Sigmoid colon (tissue), 7 donors: Measurements from ENCODE around the gene RPS14. TPM values are rescaled to one million over a fixed set of nuclear protein-coding genes. Genes with fewer than 3 reads are reported as not detected.

ENCODE experiments used
- DNase-seq: peaks from one replicate; pipeline ENCODE4 v3.0.0-alpha.2; 2019
- H3K27ac ChIP-seq, 4 donors: fragments of 200-600 bp; sonication (generic); one replicate each; pipeline ENCODE4 v1.5.1; 2016 to 2019; ENCODE audit warnings: mild to moderate bottlenecking in 1 of 4
- H3K27me3 ChIP-seq, 3 donors: fragments of 200-600 bp; sonication (generic); one replicate each; pipeline ENCODE4 v1.5.1; 2019; ENCODE audit warnings: mild to moderate bottlenecking in 1 of 3
- H3K36me3 ChIP-seq, 4 donors: fragments of 200-600 bp; sonication (generic); one replicate each; pipeline ENCODE4 v1.5.1; 2016 to 2019
- H3K4me1 ChIP-seq, 4 donors: fragments of 200-600 bp; sonication (generic); one replicate each; pipeline ENCODE4 v1.5.1; 2017 to 2019
- H3K4me3 ChIP-seq, 4 donors: fragments of 200-600 bp; sonication (generic); one replicate each; pipeline ENCODE4 v1.5.1; 2017 to 2019; ENCODE audit warnings: mild to moderate bottlenecking in 2 of 4, moderate library complexity in 1 of 4
- H3K9me3 ChIP-seq, 4 donors: fragments of 200-600 bp in 3 of 4; sonication (generic) in 3 of 4; one replicate each; pipeline versions ENCODE4 v1.5.1 to v1.6.1; 2013 to 2019
- EP300 ChIP-seq, 4 donors: sonication (generic); formaldehyde crosslinking; IDR thresholded peaks; one replicate each; pipeline ENCODE4 v1.6.1; 2017; ENCODE audit warnings: antibody characterized with exemption in 4 of 4
- POLR2A ChIP-seq, 2 donors: fragments of 450-650 bp; IDR thresholded peaks; one replicate each; pipeline ENCODE4 v1.6.1; 2016; ENCODE audit warnings: antibody characterized with exemption in 2 of 2, mild to moderate bottlenecking in 2 of 2, moderate library complexity in 2 of 2
- POLR2AphosphoS5 ChIP-seq, 4 donors: sonication (generic); formaldehyde crosslinking; IDR thresholded peaks; one replicate each; pipeline ENCODE4 v1.6.1; 2017; ENCODE audit warnings: antibody characterized with exemption in 4 of 4
- WGBS, 2 donors: extraction: QIAGEN DNeasy Blood & Tissue Kit; methylation state at CpG; one replicate each; pipeline ENCODE4 v1.1.7; 2013; 5-methylcytosine and 5-hydroxymethylcytosine counted together
- intact Hi-C: fragments of 100-400 bp; cut with DNase I; formaldehyde crosslinking; loops from one replicate; pipeline ENCODE4 v1.15.1; 2023
- polyA plus RNA-seq, 3 donors: library from polyadenylated mRNA; stranded (reverse); fragments of 200-250 nt; gene quantifications; one replicate each; pipeline ENCODE4 v1.2.3, GENCODE V29; 2013
- total RNA-seq, 4 donors: library from RNA; depleted of rRNA; stranded (reverse); fragments of >200 nt; gene quantifications; one replicate each; pipeline ENCODE4 v1.1.0, GENCODE V29; 2016
- TF ChIP-seq, protein P1 (sequence below), 4 experiments: fragments of 450-650 bp in 3 of 4; fragments of 200-600 bp in 1 of 4; IDR thresholded peaks; one replicate each; pipeline ENCODE4 v1.5.1; 2016 to 2019; ENCODE audit warnings: antibody characterized with exemption in 4 of 4, mild to moderate bottlenecking in 3 of 4, moderate library complexity in 2 of 4
- donor health status: healthy with polysubstance abuse.
- donor health status: Bipolar disorder and iron deficiency.
- donor health status: healthy.

The RPS14 gene
- total and polyA plus RNA-seq, 7 donors, result 3,111 to 7,878 (median 5,290) TPM

GRCh38 chr5:150396267-150396666 lies 53.3 kb downstream of the RPS14 start:
- no peaks in the 10 kb centered on the region for H3K27me3 ChIP-seq
- no peaks in the 10 kb centered on the region for H3K4me1 ChIP-seq
- TF ChIP-seq, protein P1, sequence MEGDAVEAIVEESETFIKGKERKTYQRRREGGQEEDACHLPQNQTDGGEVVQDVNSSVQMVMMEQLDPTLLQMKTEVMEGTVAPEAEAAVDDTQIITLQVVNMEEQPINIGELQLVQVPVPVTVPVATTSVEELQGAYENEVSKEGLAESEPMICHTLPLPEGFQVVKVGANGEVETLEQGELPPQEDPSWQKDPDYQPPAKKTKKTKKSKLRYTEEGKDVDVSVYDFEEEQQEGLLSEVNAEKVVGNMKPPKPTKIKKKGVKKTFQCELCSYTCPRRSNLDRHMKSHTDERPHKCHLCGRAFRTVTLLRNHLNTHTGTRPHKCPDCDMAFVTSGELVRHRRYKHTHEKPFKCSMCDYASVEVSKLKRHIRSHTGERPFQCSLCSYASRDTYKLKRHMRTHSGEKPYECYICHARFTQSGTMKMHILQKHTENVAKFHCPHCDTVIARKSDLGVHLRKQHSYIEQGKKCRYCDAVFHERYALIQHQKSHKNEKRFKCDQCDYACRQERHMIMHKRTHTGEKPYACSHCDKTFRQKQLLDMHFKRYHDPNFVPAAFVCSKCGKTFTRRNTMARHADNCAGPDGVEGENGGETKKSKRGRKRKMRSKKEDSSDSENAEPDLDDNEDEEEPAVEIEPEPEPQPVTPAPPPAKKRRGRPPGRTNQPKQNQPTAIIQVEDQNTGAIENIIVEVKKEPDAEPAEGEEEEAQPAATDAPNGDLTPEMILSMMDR (IDR thresholded peaks at IDR 0.05), result no peak
- TF ChIP-seq EP300 (IDR thresholded peaks at IDR 0.05) (no peak), POLR2A (IDR thresholded peaks at IDR 0.05) (no peak), POLR2AphosphoS5 (IDR thresholded peaks at IDR 0.05) (no peak)
- peaks cover 10 to 100% (median 47%) of the 10 kb centered on the region in 4 donors for H3K36me3 ChIP-seq
- H3K9me3 ChIP-seq, result no peaks in the 10 kb centered on the region
- no peak overlapping the region for H3K4me3 ChIP-seq
- DNase-seq, result no peak
- no peak overlapping the region for H3K27ac ChIP-seq
- WGBS, 2 donors, result 93 to 96% methylated on average over 7 of the region's 7 CpGs
- intact Hi-C loops, result no loop called here

GRCh38 chr5:150395688-150395975 lies 53.9 kb downstream of the RPS14 start:
- TF ChIP-seq, protein P1 (IDR thresholded peaks at IDR 0.05), result no peak
- TF ChIP-seq EP300 (IDR thresholded peaks at IDR 0.05) (no peak), POLR2AphosphoS5 (IDR thresholded peaks at IDR 0.05) (no peak), POLR2A (IDR thresholded peaks at IDR 0.05) (no peak)
- DNase-seq, result no peak
- Histone ChIP-seq H3K9me3 (no peaks in the 10 kb centered on the region), H3K36me3 (peaks cover 10 to 100% (median 47%) of the 10 kb centered on the region in 4 donors), H3K4me3 (no peak overlapping the region), H3K27me3 (no peaks in the 10 kb centered on the region), H3K4me1 (no peaks in the 10 kb centered on the region), H3K27ac (no peak overlapping the region)
- intact Hi-C loops, result no loop called here
- 88 to 94% methylated on average over 2 of the region's 2 CpGs for WGBS, 2 donors

GRCh38 chr5:150394912-150395687 lies 54.4 kb downstream of the RPS14 start:
- no peak for DNase-seq
- peaks cover 13 to 100% (median 49%) of the 10 kb centered on the region in 4 donors for H3K36me3 ChIP-seq
- H3K27me3 ChIP-seq, result no peaks in the 10 kb centered on the region
- no peaks in the 10 kb centered on the region for H3K4me1 ChIP-seq
- H3K9me3 ChIP-seq, result no peaks in the 10 kb centered on the region
- intact Hi-C loops, result no loop called here
- H3K27ac ChIP-seq, result no peak overlapping the region
- H3K4me3 ChIP-seq, result no peak overlapping the region
- 80 to 82% methylated on average over 13 of the region's 13 CpGs for whole genome bisulfite sequencing, 2 donors
- TF ChIP-seq POLR2AphosphoS5 (IDR thresholded peaks at IDR 0.05), result no peak
- TF ChIP-seq, protein P1 (IDR thresholded peaks at IDR 0.05), result no peak
- no peak for TF ChIP-seq POLR2A (IDR thresholded peaks at IDR 0.05)
- no peak for TF ChIP-seq EP300 (IDR thresholded peaks at IDR 0.05)

DNA sequence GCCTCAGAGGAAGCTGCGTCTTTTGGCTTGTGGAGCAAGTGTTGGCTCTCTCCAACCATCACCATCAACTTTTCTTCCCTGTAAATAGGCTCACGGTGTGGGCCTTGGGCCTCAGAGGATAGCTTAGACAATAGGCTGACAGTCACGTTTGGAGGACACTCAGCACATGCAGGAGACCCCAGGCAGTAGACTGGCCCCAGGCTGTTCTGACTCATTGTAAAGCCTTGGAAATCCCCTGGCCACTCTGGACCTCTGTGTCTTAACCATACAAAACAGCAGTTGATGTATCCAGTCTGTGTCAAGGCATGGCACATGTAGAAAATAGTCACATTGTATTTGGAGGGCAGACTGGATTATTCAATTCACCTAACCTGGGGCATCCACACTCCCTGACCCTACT lies 55.4 kb downstream of the RPS14 start:
- no peak for DNase-seq
- no peaks in the 10 kb centered on the region for H3K4me1 ChIP-seq
- H3K27ac ChIP-seq, result no peak overlapping the region
- TF ChIP-seq POLR2AphosphoS5 (IDR thresholded peaks at IDR 0.05) (no peak), POLR2A (IDR thresholded peaks at IDR 0.05) (no peak), EP300 (IDR thresholded peaks at IDR 0.05) (no peak)
- TF ChIP-seq, protein P1 (IDR thresholded peaks at IDR 0.05), result no peak
- intact Hi-C loops, result no loop called here
- H3K4me3 ChIP-seq, result no peak overlapping the region
- H3K9me3 ChIP-seq, result no peaks in the 10 kb centered on the region
- 83 to 89% methylated on average over 3 of the region's 3 CpGs for WGBS, 2 donors
- H3K27me3 ChIP-seq, result no peaks in the 10 kb centered on the region
- H3K36me3 ChIP-seq, result peaks cover 14 to 100% (median 48%) of the 10 kb centered on the region in 4 donors
